Suprapubic skin (tissue), 4 donors: ENCODE data around the gene LRRC1. TPM values are rescaled to one million over a fixed set of nuclear protein-coding genes. Genes with fewer than 3 reads are reported as not detected.

Experiments
- DNase-seq, 2 donors: peaks; one replicate each; pipeline ENCODE4 v3.0.0-alpha.2; 2019; ENCODE audit warnings: low spot score in 2 of 2
- H3K27ac ChIP-seq: fragments of 200-600 bp; sonication (generic); one replicate; pipeline ENCODE4 v1.5.1; 2019
- H3K27me3 ChIP-seq: fragments of 200-600 bp; sonication (generic); one replicate; pipeline ENCODE4 v1.5.1; 2019
- H3K36me3 ChIP-seq: fragments of 200-600 bp; sonication (generic); one replicate; pipeline ENCODE4 v1.5.1; 2019
- H3K4me1 ChIP-seq: fragments of 200-600 bp; sonication (generic); one replicate; pipeline ENCODE4 v1.5.1; 2019
- H3K4me3 ChIP-seq: fragments of 200-600 bp; sonication (generic); one replicate; pipeline ENCODE4 v1.5.1; 2019; ENCODE audit warnings: mild to moderate bottlenecking
- H3K9me3 ChIP-seq: fragments of 200-600 bp; sonication (generic); one replicate; pipeline ENCODE4 v1.5.1; 2019
- EP300 ChIP-seq: sonication (generic); formaldehyde crosslinking; IDR thresholded peaks from one replicate; pipeline ENCODE4 v1.6.1; 2017; ENCODE audit warnings: antibody characterized with exemption
- POLR2A ChIP-seq, 2 donors: fragments of 450-650 bp; IDR thresholded peaks; one replicate each; pipeline ENCODE4 v1.6.1; 2017; ENCODE audit warnings: antibody characterized with exemption in 2 of 2, mild to moderate bottlenecking in 2 of 2, moderate library complexity in 2 of 2
- POLR2AphosphoS5 ChIP-seq, 3 donors: sonication (generic); formaldehyde crosslinking; IDR thresholded peaks; one replicate each; pipeline ENCODE4 v1.6.1; 2017; ENCODE audit warnings: antibody characterized with exemption in 3 of 3
- WGBS: methylation state at CpG from one replicate; pipeline ENCODE4 v1.1.5; 2018; 5-methylcytosine and 5-hydroxymethylcytosine counted together
- total RNA-seq, 4 donors: library from RNA; depleted of rRNA; stranded (reverse); fragments of >200 nt; gene quantifications; one replicate each; pipeline ENCODE4 v1.1.0, GENCODE V29; 2016
- TF ChIP-seq, protein P1 (sequence below), 2 donors: fragments of 200-600 bp in 1 of 2; fragments of 450-650 bp in 1 of 2; sonication (generic) in 1 of 2; IDR thresholded peaks; one replicate each; pipeline ENCODE4 v1.5.1; 2016 to 2019; ENCODE audit warnings: antibody characterized with exemption in 2 of 2, mild to moderate bottlenecking in 1 of 2, moderate library complexity in 1 of 2

The LRRC1 gene
- total RNA-seq, 4 donors from 2014 or later, result 34.6 to 80.9 (median 42.4) TPM

DNA sequence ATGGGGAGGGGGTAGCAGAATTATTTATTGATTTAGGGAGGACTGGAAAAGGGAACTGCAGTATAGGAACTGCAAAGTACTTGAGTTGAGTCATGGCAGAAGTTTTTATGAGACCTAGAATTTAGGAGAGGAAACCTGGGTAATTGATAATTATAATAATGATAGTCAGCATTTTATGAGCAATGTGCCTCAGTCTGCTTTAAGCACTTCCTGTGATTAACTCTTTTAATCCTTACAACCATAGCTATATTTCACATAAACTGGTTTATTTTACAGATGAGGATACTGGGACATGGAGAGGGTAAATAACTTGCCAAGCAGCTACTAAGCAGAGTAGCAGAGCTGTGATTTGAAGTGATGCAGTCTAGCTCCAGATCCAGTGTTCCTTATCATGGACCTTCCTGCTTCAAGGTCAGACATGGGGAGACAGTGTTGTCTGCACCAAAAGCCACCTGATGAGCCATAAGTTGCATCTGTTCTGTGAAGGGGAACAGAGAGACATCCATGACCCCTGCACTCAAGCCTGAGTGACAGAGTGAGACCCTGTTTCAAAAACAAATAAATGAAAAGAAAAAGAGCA is 13.6 kb downstream of the LRRC1 start:
- Histone ChIP-seq H3K4me1 (peaks cover 39% of the 10 kb centered on the region), H3K36me3 (no peaks in the 10 kb centered on the region), H3K9me3 (no peaks in the 10 kb centered on the region), H3K4me3 (no peak overlapping the region), H3K27ac (no peak overlapping the region), H3K27me3 (no peaks in the 10 kb centered on the region)
- DNase-seq, result no peak
- no peak for TF ChIP-seq POLR2AphosphoS5 (IDR thresholded peaks at IDR 0.05)
- TF ChIP-seq, protein P1, sequence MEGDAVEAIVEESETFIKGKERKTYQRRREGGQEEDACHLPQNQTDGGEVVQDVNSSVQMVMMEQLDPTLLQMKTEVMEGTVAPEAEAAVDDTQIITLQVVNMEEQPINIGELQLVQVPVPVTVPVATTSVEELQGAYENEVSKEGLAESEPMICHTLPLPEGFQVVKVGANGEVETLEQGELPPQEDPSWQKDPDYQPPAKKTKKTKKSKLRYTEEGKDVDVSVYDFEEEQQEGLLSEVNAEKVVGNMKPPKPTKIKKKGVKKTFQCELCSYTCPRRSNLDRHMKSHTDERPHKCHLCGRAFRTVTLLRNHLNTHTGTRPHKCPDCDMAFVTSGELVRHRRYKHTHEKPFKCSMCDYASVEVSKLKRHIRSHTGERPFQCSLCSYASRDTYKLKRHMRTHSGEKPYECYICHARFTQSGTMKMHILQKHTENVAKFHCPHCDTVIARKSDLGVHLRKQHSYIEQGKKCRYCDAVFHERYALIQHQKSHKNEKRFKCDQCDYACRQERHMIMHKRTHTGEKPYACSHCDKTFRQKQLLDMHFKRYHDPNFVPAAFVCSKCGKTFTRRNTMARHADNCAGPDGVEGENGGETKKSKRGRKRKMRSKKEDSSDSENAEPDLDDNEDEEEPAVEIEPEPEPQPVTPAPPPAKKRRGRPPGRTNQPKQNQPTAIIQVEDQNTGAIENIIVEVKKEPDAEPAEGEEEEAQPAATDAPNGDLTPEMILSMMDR (IDR thresholded peaks at IDR 0.05), result no peak
- TF ChIP-seq POLR2A (IDR thresholded peaks at IDR 0.05), result no peak
- no peak for TF ChIP-seq EP300

DNA sequence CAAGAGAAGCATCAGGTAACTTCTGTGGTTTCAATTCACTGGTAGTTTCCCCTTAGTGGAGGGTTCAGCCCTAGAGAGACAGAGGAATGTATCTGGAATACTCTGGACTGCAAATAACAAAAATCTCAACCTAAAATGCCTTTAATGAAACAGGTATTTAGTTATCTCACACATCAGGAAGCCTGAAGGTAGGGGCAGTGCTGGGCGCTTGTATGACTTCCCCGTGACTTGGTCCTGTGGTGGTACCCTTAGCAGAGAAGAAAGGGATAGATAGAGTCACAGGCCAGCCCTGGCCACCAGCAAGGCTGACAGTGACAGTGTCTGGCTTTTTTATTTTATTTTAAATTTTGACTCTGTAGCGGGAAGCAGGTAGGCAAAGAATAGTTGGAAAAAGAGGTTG is 14.9 kb downstream of the LRRC1 start:
- DNase-seq, result no peak
- Histone ChIP-seq H3K4me1 (peaks cover 38% of the 10 kb centered on the region), H3K4me3 (no peak overlapping the region), H3K9me3 (no peaks in the 10 kb centered on the region), H3K27me3 (no peaks in the 10 kb centered on the region), H3K36me3 (no peaks in the 10 kb centered on the region), H3K27ac (no peak overlapping the region)
- TF ChIP-seq, protein P1 (IDR thresholded peaks at IDR 0.05), result no peak
- TF ChIP-seq EP300, result no peak
- no peak for TF ChIP-seq POLR2AphosphoS5 (IDR thresholded peaks at IDR 0.05)
- no peak for TF ChIP-seq POLR2A (IDR thresholded peaks at IDR 0.05)
- 95% methylated on average over 3 of the region's 3 CpGs for WGBS

DNA sequence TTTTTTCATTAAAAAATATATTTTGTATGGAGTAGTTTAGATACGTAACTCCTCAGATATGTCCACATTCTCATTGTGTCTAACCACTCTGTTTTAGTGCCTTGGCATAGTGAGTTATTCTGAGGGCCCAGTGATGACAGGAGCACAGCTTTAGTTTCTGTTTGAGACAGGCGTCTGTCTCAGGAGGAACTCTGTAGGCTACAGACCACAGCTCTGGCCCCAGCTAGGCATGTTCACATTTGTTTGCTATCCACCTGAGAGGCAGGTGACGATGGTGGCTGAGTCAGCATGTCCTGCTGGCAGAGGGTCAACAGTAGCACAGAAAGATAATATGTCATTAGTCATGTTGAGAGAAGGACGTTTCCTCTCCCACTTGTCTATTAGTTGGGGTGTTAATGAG is 16.3 kb downstream of the LRRC1 start:
- peak overlapping the region; percentile 7 for H3K27ac ChIP-seq
- H3K9me3 ChIP-seq, result no peaks in the 10 kb centered on the region
- no peaks in the 10 kb centered on the region for H3K27me3 ChIP-seq
- peaks cover 35% of the 10 kb centered on the region for H3K4me1 ChIP-seq
- TF ChIP-seq POLR2A (IDR thresholded peaks at IDR 0.05), result no peak
- TF ChIP-seq, protein P1 (IDR thresholded peaks at IDR 0.05), result no peak
- TF ChIP-seq POLR2AphosphoS5 (IDR thresholded peaks at IDR 0.05), result no peak
- TF ChIP-seq EP300, result no peak
- 33% methylated on average over 4 of the region's 4 CpGs for WGBS
- no peak for DNase-seq
- H3K36me3 ChIP-seq, result no peaks in the 10 kb centered on the region
- H3K4me3 ChIP-seq, result no peak overlapping the region

DNA sequence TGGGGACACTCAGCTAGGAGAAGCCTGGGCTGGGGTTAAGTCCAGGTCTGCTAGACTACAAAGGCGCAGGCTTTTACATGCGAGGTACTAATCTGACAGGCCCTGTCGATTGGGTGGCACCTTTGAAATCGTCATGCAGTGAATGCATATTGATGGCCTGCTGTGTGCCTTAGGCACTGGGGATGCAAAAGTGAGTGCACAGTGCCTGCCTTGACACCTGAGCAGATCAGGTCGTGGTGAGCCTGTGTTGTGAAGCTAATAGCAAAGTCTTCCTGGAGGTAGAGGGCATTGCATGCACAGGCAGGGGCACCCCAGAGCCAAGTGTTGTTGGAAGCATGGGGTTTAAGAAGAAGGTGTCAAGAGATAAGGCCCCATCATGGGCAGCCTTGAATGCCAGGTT is 16.9 kb downstream of the LRRC1 start:
- DNase-seq, result no peak
- Histone ChIP-seq H3K4me1 (peaks cover 36% of the 10 kb centered on the region), H3K27me3 (no peaks in the 10 kb centered on the region), H3K27ac (peak overlapping the region; percentile 7), H3K36me3 (no peaks in the 10 kb centered on the region), H3K9me3 (no peaks in the 10 kb centered on the region), H3K4me3 (no peak overlapping the region)
- TF ChIP-seq, protein P1 (IDR thresholded peaks at IDR 0.05), result no peak
- TF ChIP-seq POLR2A (IDR thresholded peaks at IDR 0.05) (no peak), POLR2AphosphoS5 (IDR thresholded peaks at IDR 0.05) (no peak), EP300 (no peak)
- 63% methylated on average over 4 of the region's 5 CpGs for WGBS

DNA sequence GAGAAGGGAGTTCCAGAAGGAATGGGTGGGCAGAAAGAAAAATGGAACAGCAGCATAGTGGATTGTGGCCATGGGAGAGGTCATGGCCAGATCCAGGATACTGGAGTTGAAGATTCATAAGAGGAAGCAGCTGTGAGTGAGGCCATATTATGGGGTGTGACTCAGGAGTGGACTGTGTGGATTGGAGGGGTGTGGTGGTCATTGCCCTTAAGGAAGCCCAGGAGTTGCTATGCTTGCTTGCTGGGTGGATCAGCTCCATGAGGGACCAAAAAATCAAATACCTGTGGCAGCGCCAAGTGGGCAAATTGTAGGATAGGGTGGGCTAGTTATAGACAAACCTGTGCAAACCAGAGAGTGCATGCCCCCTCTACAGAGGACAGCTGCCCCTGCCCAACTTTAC is 18.3 kb downstream of the LRRC1 start:
- 83% methylated on average over 1 of the region's 1 CpG for WGBS

More for the DNA sequence above, 18.3 kb downstream of the LRRC1 start:
- Histone ChIP-seq H3K4me1 (peaks cover 36% of the 10 kb centered on the region), H3K4me3 (no peak overlapping the region), H3K27me3 (no peaks in the 10 kb centered on the region), H3K36me3 (no peaks in the 10 kb centered on the region), H3K9me3 (no peaks in the 10 kb centered on the region), H3K27ac (no peak overlapping the region)
- no peak for DNase-seq
- TF ChIP-seq EP300 (no peak), POLR2AphosphoS5 (IDR thresholded peaks at IDR 0.05) (no peak), POLR2A (IDR thresholded peaks at IDR 0.05) (no peak)
- TF ChIP-seq, protein P1 (IDR thresholded peaks at IDR 0.05), result no peak
